NB4 (cell line): ENCODE measurements around the gene ZFP36.

Experiments
- DNase-seq: peaks from one replicate; pipeline ENCODE4 v3.0.0; 2010; ENCODE audit warnings: low read depth
- H3K4me3 ChIP-seq: one replicate; pipeline ENCODE4 v1.5.1; 2011; ENCODE audit warnings: mild to moderate bottlenecking, low read depth, low read length, moderate library complexity
- MYC ChIP-seq: IDR thresholded peaks from 2 replicates; pipeline ENCODE4 v1.6.1; 2011; ENCODE audit warnings: low read depth, low read length
- POLR2A ChIP-seq: IDR thresholded peaks from 2 replicates; pipeline ENCODE4 v1.6.1; 2011; ENCODE audit warnings: mild to moderate bottlenecking; ENCODE audit not compliant: insufficient read length; ENCODE audit errors: extremely low read depth
- TF ChIP-seq, protein P1 (sequence below): IDR thresholded peaks from 2 replicates; pipeline ENCODE4 v1.6.1; 2011; ENCODE audit warnings: low read depth, low read length
- TF ChIP-seq, protein P2 (sequence below): IDR thresholded peaks from one replicate; pipeline ENCODE4 v1.5.1; 2012; ENCODE audit warnings: low read depth, low read length

ZFP36 gene, protein sequence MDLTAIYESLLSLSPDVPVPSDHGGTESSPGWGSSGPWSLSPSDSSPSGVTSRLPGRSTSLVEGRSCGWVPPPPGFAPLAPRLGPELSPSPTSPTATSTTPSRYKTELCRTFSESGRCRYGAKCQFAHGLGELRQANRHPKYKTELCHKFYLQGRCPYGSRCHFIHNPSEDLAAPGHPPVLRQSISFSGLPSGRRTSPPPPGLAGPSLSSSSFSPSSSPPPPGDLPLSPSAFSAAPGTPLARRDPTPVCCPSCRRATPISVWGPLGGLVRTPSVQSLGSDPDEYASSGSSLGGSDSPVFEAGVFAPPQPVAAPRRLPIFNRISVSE

DNA sequence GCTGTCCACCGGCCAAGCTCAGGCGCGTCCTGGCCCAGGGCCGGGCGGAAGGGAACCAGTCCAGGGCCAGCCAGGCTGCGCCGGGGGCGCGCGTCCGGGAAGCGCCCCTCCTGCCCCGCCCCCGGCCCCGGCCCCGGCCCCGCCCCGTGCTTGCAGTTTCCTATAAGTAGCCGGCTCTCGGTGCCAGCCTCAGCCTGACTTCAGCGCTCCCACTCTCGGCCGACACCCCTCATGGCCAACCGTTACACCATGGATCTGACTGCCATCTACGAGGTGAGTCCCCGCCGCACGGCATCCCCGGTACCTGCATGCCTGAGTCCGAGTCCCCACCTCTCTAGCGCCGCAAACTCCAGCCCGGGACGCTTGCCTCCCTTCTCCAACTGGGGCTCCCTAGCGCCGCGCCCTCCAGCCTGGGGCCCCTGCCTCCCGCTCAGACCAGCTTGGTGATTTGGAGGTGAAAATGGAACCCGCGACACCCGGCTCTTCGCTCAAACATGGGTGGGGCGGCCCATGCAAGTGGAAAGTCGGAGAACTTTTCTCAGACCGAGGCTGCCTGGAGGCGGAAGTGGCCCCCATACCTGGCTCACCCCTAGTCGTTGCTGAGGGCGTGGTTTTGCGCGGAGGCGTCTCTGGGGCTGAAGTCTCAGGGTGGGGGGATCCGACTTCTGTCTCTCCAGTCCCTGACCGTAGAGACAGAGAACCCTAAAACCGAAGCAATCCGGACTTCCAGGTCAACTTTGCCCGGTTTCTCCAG, at the start of gene ZFP36:
Gene ZFP36 (plus strand): TSS at position 192 of the 754 bp plus-strand sequence. CDS start 58 bp downstream, at position 250.
- TF ChIP-seq, protein P1, sequence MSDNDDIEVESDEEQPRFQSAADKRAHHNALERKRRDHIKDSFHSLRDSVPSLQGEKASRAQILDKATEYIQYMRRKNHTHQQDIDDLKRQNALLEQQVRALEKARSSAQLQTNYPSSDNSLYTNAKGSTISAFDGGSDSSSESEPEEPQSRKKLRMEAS: no peak
- peak; percentile 91 for TF ChIP-seq POLR2A
- DNase-seq: peak; percentile 73
- peak within 1 kb of the TSS; percentile 79 for H3K4me3 ChIP-seq

DNA sequence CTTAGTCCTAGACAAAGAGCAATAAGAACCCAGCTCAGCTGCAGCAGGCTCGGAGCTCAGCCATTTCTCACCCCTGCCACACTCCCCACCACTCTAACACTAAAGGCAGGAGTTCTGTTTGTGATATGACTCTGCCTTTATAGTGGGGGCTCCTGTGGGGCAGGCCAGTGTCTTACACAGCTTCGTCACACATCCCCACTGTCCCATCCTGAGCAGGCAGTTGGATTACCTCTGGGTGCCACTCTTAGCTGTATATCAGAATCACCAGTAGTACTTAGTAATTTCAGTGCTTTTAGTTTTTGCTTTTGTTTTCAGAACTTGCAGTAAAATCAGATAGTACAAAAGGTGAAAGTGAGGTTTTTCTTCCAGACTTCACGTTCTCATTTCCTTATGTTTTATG, 47.6 kb upstream of the ZFP36 start:
- TF ChIP-seq MYC: no peak
- no peak for TF ChIP-seq POLR2A
- TF ChIP-seq, protein P2, sequence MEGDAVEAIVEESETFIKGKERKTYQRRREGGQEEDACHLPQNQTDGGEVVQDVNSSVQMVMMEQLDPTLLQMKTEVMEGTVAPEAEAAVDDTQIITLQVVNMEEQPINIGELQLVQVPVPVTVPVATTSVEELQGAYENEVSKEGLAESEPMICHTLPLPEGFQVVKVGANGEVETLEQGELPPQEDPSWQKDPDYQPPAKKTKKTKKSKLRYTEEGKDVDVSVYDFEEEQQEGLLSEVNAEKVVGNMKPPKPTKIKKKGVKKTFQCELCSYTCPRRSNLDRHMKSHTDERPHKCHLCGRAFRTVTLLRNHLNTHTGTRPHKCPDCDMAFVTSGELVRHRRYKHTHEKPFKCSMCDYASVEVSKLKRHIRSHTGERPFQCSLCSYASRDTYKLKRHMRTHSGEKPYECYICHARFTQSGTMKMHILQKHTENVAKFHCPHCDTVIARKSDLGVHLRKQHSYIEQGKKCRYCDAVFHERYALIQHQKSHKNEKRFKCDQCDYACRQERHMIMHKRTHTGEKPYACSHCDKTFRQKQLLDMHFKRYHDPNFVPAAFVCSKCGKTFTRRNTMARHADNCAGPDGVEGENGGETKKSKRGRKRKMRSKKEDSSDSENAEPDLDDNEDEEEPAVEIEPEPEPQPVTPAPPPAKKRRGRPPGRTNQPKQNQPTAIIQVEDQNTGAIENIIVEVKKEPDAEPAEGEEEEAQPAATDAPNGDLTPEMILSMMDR: no peak
- TF ChIP-seq, protein P1: no peak
- no peak for DNase-seq

DNA sequence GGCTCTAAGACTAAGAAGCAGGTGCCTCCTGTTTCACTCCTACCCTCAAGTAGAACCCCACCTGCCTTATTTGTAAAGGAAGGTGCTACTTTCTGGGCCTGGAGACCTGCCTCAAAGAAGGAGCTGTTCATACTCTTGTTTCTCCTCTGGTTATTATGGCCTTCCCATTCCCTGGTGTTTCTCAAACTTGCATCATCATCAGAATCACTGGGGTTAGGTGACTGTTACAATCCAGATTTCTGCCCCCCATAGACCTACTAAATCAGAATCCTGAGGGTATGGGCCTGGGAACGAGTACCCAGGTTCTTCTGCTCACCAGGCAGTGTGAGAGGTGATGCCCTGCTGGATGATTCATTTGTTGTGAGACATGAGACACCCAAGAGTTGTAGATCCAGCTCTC, 46.0 kb upstream of the ZFP36 start:
- no peak for TF ChIP-seq MYC
- TF ChIP-seq, protein P2: no peak
- TF ChIP-seq POLR2A: no peak
- TF ChIP-seq, protein P1: no peak
- no peak for DNase-seq
- no peak overlapping the region for H3K4me3 ChIP-seq

More for the DNA sequence above, 47.6 kb upstream of the ZFP36 start:
- H3K4me3 ChIP-seq: no peak overlapping the region

DNA sequence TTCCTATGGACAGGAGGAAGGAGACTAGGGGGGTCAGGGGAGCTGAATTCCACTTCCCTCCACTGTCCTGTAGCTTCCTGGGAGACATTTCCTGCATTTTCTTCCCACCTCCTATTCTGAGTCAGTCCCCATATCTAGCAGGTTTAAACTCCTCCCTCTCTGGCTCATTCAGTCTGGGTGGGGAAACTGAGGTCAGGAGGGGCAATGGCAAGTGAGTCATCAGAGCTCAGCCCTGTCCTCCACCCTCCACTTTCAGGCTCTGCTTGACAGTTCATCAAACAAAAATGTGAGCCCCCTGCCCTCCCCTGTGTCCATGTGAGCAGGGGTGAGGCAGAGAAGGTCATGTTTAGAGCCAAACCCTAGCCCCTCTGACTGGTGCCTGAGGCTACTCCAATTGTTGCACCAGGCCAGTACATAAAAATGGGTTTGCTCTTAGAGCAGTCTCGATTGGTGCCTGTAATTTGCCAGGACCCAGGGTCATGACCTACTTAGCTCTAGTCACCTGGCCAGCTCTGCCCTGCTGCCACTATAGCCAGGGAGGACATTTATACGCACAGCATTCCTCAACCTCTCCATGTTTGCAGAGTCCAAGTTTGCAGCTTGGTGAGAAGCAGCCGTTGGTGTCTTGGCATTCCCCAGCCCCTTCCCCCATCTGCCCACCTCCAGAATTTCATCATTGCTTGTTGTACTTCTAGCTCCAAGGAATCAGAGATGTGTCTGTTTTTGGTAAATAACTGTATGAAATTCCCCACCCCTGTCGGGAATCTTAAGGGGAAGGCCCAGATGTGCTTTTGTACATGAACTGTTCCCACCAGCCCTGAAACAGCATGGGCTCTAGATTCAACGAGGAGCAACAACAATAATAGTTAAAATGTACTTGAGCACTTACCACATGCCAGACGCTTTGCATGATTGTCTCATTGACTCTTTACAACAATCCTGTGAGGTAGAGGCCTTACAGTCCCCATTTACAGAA, 43.7 kb upstream of the ZFP36 start:
- TF ChIP-seq, protein P2: no peak
- no peak for TF ChIP-seq MYC
- TF ChIP-seq, protein P1: no peak
- TF ChIP-seq POLR2A: no peak
- DNase-seq: no peak
- no peak overlapping the region for H3K4me3 ChIP-seq

DNA sequence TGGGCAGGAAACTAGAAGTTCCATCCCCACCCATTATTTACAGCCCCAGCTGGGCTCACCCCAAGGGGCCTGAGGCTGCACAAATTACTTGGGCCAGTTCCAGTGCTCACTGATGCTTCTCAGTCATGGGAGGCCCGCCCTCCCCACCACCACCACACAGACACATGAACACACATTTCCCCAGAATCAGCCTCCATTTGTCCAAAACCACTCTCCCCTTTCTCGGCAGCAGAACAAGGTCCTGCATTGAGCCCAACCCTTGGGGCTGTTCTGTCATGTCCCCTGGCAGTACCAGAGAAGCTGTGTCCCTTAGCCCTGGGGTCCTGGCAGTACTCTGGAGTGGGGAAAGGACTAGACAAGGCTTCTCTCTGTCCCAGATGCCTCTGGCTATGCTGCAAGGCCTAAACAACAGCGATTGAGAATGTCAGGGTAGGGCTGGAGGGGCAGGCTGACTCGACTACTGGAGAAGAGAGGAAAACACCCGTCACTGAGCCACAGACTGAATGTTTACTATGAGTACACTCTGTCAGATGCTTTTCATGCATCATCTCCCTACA, 42.7 kb upstream of the ZFP36 start:
- DNase-seq: no peak
- no peak overlapping the region for H3K4me3 ChIP-seq

More for the DNA sequence above, 42.7 kb upstream of the ZFP36 start:
- TF ChIP-seq MYC (no peak), POLR2A (no peak)
- TF ChIP-seq, protein P1: no peak
- TF ChIP-seq, protein P2: no peak
